HTERT RPE-1 (cell line): ENCODE data around the gene SLC25A26.

Experiments
- in situ Hi-C: fragments of 300-500 bp; cut with MboI; formaldehyde crosslinking; loops from 4 replicates; pipeline ENCODE4 v1.14.3; 2020; ENCODE audit warnings: low sequenced_read_pairs

SLC25A26 gene, protein sequence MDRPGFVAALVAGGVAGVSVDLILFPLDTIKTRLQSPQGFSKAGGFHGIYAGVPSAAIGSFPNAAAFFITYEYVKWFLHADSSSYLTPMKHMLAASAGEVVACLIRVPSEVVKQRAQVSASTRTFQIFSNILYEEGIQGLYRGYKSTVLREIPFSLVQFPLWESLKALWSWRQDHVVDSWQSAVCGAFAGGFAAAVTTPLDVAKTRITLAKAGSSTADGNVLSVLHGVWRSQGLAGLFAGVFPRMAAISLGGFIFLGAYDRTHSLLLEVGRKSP

DNA sequence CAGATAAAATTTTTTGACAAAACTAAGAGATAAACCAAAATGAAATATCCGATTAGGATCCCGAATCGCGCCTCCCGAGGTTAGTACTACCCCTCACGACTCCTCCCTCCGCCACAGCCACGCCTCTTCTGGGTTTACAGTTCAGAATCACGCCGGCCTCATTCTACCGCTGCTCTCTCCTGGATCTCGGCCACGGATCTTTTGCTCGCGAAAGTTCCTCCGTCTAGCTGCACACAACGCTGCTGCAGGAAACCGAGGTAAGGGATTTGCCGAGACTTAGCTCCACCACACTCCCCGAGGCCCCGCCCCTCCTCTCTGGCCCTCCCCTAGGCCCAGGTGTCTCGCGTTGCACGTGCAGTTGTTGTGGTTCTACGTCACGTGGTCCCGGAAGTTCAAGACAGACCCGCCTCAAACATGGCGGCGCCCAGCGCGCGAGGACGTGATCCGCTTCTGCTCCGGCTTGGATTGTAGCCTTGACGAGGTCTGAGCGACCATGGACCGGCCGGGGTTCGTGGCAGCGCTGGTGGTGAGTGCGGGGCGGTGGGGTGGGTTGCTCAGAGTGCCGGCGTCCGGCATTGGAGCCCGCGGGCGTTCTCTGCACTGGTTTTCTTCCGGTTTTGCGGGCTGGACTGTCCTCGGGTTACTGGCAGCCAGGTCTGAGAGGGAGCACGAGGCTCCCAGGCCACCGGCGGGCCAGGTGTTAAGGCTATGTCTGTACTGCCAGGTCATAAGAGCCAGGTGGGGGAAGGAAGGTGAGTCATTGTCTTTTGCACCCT lies at the start of gene SLC25A26:
TSS of gene SLC25A26 (plus strand) at position 400 of the 776 bp plus-strand sequence. CDS start at position 494, 94 bp downstream.
- in situ Hi-C loops: no loop called here

DNA sequence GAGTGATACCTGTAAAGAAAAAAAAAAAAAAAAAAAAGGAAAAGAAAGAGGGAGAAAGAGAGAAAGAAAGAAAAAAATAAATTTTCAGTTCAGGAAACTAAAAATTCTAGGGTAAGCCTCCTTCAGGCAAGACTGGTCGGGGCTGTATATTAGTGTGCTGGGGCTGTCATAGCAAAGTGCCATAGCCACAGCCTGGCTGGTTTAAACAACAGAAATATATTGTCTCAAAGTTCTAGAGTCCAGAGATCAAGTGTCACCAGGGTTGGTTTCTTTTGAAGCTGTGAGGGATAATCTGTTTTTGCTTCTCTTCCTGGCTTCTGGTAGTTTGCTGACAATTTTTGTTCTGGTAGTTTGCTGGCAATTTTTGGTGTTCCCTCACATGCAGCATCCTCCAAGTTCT lies 48.4 kb upstream of the SLC25A26 start:
- in situ Hi-C loops: no loop called here

DNA sequence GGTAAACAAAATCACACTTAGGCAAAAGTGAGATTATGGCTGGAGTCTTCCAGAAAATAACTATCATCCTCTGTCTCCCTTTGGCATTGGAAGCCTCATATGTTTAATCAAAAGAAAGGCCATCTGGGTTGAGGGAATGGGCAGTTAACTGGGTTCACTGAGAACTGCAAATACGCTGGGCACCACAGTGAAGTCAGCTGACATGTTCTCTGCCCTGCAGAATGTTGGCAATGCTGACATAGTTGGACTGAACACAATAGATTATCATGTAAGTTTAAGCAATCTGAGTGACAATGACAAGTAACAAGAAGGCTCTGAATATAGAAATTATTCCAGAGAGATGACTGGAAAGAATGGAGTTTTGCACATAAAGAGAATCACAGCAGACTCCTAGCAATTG lies 43.8 kb upstream of the SLC25A26 start:
- in situ Hi-C loops: no loop called here

DNA sequence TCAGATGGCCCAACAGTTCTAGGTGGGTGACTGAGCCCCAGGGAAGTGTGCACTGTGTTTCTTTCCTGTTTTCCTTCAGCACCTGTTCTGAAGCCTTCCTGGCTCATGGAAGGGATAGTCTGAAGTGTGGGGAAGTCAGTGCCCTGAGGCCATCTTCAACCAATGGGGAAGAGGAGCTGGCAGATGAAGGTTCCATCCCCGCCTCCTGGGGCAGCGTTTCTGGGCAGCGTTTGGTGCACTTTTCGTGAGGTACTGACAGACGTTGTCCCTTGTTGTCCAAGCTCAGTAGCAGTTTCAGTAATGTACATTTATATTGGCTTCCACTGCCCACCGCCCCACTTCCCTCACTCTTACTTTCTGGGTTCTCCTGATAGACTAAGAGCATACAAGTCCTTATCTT lies 42.6 kb upstream of the SLC25A26 start:
- in situ Hi-C loops: no loop called here

DNA sequence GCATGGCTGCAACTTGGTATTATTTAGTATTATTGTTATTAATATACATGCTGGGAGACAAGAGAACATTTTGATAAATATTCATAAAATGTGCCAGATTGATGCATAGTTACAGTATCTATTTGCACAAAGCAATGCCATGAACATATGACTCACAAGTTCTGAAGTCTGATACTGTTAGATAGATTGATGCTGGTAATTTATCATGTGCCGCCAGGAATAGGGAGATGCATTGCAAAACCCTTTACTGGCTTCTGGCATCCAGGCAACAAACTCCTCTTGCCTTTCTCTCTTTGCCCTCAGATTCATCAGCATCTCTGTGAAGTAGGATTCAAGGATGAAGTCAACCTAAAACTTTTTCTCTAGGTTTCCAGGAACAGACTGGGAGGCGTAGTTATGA lies 41.0 kb upstream of the SLC25A26 start:
- in situ Hi-C loops: no loop called here

DNA sequence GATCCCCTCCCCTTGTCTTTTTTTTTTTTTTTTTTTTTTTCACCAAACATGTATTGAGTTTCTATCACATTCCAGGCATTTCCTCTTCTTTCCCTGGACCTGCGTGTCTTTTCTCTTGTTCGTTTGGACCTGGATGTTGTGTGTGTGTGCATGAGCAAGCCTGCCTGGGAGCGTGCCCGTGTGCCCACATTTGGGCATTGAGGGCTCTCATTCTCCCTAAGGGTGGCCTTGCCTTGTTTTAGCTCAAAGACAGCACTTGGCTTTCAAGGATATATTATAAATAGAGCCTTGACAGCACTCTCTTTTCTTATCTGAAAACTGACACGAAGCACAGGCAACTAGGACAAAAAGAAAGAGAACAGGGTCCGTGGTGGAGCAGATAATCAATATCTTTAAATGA lies 39.0 kb upstream of the SLC25A26 start:
- in situ Hi-C loops: no loop called here

DNA sequence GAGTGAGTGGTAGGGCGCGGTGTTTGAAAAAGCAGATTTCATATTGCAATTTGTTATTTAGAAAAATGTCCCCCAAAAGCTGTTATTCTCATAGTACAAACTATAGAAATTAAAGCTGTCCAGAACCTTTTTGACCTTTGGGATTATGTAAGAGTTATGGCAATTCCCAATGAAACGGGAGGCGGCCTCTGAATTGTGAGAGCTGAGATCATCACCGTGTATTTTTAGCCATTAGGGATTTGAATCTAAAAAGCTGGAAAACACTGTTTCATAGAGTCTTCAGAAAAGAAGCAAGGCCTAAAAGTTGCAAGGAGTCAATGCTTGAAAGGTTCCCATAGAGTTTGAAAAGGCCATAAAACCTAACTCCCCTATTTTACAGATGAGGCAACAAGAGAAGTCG lies 38.6 kb upstream of the SLC25A26 start:
- in situ Hi-C loops: no loop called here

DNA sequence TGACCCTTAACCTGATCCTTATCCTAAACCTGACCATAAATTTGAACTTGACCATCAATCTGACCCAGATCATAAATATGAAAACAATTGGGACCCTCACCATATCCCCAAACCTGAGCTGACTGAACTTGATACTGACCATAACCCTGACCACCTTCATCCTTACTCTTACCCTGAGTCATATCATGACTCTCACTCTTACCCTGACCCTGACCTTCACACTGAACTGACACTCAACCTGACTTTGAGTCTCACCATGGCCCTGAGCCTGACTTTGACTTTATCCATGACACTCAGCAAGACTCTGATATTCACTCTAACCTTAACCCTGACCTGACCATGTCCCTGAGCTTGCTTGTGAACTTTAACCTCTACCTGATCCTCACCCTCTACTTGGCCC lies 34.3 kb upstream of the SLC25A26 start:
- in situ Hi-C loops: no loop called here

DNA sequence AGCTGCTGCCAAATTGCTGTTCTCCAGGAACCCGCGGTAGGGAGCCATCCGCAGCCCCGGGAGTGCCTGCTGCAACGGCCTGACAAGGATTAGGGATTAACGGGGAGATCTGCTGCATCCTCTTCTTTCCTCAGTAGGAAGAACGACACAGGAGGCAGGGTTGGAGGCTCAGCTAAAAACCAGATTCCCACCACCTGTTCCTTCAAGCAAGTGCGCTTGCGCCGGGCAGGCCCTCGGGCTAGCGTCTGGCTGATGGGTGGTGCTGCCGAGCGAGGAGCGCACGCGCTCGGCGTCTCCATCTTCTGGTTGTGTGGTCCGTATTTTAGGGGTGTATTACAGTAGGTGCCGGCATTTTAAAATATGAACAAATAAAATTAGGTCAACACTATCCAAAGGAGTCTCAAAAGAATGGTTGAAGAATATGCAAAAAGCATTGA lies 25.4 kb upstream of the SLC25A26 start:
- in situ Hi-C loops: no loop called here

DNA sequence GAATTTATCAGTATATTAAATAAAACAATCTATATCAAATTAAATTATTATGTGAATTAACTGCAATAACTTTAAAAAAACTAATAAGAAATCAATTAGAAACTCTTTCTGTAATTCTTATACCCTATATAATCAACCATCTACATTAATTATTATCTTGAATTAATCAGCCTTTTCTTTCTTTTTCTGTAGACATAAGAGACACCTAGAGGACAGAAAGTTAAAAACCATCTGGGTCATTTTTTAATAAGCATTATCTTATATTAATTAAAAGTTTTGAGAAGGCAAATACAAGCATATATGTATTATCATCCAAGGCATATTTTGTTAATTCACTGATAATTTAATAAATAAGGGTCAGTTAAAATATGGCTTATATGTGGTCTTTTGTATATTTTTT lies 24.2 kb upstream of the SLC25A26 start:
- in situ Hi-C loops: no loop called here

DNA sequence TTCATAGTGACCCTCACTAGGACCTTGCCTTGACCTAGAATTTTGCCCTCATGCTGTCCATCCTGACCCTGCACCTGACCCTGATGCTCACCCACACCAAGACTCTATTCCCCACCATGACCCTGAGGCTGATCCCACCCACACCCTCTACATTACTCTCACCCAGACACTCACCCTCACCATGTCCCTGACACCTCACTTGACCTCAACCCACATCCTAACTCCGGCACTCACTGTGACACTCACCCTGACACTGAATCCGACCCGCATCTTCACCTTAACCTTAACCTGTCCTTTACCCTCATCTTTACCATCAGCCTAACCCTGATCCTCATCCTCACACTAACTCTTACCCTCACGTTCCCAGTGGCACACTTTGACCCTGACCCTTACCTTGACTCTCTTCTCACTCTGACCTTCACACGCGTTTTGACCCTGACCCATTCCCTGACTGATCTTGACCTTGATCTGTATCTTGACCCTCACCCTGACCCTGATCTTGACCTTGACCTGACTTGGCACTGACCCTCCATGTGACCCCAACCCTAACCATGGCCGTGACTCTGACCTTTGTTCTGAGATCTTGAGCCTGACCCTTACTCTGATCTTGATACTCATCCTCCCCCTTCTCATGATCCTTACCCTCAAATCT lies 22.2 kb upstream of the SLC25A26 start:
- in situ Hi-C loops: no loop called here

DNA sequence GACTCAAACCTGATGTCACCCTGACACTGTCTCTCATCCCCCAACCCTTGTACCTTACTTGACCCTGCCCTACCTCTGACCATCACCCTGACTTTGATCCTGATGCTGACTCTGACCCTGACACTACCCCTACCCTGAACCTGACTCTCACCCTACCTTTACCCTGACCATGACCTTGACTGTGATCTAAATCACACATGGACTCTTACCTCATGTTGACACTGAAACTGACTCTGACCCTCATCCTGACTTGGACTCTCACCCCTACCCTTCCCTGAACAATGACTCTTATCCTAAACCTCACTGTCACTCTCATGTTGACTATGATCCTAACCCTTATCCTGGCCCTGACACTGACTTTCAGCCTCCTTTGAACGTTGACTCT lies 21.7 kb upstream of the SLC25A26 start:
- in situ Hi-C loops: no loop called here

DNA sequence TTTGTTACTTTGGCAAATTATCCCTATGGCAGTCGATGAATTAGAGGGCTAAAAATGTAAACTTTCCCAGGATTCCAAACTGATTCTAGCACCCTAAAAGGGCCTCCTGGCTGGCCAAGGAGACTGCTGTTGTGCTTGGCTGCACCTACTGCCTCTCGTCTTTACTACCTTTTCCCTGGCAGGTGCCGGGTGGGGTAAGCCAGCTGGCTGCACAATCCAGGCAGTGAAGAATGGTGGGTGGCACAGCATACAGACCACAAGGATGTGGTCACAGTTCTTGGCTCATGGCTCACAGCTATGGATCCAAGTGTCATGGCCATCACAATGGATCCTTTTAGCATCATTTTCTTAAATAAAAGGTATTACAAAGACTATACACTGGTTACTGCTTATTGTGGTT lies 20.7 kb upstream of the SLC25A26 start:
- in situ Hi-C loops: no loop called here

DNA sequence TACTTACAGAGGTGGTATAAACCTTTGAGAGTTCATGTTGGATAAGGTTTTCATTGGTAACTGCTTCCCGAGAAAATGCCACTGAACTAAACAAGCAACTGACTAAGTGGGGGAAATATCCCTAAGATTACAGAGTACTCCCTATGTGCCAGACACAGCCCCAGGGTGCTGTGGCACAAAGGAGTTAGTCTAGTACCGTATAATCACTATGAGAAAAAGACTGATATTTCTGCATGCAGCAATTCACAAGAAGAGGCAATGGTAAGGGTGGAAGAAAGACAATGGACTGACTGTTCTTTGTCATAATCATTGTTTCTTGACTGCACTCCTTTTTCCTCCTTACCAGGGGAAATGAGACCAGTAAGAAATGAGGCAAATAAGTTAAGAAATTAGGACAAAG lies 20.0 kb upstream of the SLC25A26 start:
- in situ Hi-C loops: no loop called here

DNA sequence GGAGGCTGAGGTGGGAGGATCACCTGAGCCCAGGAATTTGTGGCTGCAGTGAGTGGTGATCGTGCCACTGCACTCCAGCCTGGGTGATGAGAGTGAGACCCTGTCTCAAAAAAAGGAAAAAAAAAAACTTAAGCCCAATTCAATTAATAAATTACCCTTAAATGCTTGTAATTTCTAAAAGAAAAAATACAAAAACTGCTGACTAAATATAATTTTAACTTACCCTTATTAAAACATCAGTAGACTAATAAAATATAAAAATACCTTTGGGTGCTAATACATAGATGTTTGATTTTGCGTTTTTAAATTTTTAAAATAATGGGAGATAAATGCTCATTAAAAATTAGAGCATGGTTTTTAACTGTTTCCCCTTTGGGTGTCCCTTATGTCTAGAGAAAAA lies 17.5 kb upstream of the SLC25A26 start:
- in situ Hi-C loops: no loop called here

DNA sequence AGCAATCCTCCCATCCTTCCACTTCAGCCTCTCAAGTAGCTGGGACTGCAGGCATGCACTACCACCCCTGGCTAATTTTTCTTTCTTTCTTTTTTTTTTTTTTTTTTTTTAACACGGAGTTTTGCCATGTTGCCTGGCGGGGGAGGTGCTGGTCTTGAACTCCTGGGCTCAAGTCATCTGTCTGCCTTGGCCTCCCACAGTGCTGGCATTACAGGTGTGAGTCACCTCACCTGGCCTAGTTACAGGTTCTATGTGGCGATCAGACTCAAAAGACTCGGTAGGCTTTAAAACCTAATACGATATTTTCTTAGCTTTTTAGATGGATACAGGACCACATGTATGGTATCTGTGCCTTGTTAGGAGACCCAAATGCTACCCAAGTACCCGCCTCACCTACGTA lies 14.0 kb upstream of the SLC25A26 start:
- in situ Hi-C loops: no loop called here

DNA sequence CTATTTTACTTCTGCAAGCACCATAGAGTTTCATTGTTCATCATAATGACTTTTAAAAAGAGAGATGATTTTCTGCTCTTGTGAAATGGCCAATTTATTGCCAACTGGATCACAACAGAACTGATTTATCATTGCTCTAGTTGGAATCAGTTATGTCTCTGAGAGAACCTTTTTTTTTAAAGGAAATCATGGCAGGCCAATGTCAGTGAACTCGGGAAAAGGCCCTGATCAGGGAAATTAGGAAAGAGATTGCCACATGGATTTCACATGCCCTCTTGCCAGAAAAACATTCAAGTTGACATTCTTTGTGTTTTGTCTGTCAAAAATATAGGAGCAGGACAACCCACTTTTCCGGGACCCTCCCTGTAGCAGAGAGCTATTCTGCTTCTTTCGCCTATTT lies 12.6 kb upstream of the SLC25A26 start:
- in situ Hi-C loops: no loop called here

DNA sequence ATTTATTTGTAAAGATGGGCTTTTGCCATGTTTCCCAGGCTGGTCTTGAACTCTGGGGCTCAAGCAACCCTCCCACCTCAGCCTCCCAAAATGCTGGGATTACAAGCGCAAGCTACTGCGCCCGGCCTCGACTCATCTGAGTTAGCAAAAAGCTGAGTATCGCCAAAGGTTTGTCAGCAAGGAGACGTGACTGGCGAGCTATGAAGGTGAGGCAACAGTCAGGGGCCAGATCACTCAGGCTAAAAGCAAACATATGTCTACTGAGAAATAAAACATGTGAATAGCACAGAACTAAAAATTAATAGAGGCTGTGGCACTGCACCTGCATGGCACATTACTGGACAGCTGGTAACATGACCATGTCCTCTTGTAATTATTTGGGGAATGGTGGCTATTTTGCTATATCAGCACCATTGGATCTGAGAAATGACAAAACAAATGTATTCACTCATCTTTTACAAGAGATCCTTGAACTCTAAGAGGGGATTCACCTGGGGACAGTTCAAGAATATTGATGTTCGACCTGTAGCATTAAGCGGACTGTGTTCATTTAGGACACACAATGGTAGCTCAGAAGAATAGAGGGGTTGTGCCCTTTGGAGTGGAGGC lies 10.0 kb upstream of the SLC25A26 start:
- in situ Hi-C loops: no loop called here

DNA sequence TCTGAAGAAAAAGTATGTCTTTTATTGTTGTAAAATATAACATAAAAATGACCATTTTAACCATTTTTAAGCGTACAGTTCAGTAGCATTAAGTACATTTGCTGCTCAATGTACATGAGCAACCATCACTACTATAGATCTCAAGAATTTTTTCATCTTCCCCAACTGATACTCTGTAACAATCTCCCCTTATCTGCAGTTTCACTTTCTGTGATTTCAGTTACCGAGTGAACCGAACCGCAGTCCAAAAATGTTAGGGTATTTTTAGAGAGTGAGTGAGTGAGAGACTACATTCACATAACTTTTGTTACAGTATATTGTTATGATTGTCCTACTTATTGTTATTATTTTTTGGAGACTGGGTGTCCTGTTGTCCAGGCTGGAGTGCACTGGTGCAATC lies 9.0 kb upstream of the SLC25A26 start:
- in situ Hi-C loops: no loop called here

DNA sequence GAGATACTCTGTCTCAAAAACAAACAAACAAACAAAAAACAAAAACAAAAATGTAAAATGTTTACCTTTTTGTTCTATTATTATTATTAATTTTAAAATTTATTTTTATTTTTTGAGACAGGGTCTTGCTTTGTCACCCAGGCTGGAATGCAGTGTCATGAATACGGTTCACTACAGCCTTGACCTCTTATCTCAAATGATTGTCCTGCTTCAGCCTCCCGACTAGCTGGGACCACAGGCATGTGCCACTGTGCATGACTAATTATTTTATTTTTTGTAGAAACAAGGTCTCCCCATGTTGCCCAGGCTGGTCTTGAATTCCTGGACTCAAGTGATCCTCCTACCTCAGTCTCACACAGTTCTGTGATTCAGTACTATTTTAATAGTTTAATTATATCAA lies 5.7 kb upstream of the SLC25A26 start:
- in situ Hi-C loops: no loop called here

DNA sequence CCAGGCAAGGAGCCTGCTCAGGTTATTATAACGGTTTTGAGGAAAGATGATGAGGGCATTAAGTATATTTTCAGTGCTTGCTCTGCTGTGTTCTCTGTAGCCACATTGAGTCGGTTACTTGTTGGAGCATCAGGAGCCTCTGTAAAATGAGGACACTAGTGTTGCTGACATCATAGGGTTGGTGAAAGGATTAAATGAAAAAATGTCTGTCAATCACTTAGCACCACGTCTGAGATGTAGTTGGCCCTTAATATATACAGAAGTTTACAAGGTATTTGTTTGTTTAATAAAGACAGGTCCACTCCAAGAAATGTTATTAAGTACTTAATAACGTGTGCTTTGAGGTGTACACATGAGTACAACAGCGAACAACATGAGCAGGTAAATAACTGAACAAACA lies 735 bp upstream of the SLC25A26 start:
- in situ Hi-C loops: no loop called here

DNA sequence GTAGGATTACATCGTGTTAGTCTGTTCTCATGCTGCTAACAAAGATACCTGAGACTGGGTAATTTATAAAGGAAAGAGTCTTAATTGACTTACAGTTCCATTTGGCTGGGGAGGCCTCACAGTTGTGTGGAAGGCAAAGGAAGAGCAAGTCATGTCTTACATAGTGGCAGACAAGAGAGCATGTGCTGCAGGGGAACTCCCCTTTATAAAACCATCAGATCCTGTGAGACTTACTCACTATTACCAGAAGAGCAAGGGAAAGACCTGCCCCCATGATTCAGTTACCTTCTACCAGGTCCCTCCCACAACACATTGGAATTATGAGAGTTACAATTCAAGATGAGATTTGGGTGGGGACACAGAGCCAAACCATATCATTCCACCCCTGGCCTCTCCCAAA lies 3.4 kb downstream of the SLC25A26 start:
- in situ Hi-C loops: no loop called here
